SK-N-SH treated with all-trans-retinoic acid at 6 μM for 48 hours (cell line): ENCODE measurements around the gene ATOX1.

Experiments used
- ATAC-seq: fragments of 200-7000 bp; cut with Tn5 transposase; 3 replicates; pipeline ENCODE4 v1.9.1; 2020; ENCODE audit warnings: mild to moderate bottlenecking, moderate library complexity
- ARNTL ChIP-seq: fragments of 450-650 bp; formaldehyde crosslinking; IDR thresholded peaks from 2 replicates; pipeline ENCODE4 v1.5.0; 2020; ENCODE audit warnings: low read depth, mild to moderate bottlenecking, moderate library complexity, borderline replicate concordance
- BACH2 ChIP-seq: fragments of 250-450 bp; sonication (Bioruptor Pico); IDR thresholded peaks from 2 replicates; pipeline ENCODE4 v1.9.0; 2021; ENCODE audit warnings: mild to moderate bottlenecking, borderline replicate concordance
- CREB5 ChIP-seq: fragments of 250-450 bp; sonication (Bioruptor Pico); IDR thresholded peaks from 2 replicates; pipeline ENCODE4 v1.5.1; 2020; ENCODE audit warnings: low read depth, mild to moderate bottlenecking, moderate library complexity
- CSDC2 ChIP-seq: fragments of 250-450 bp; sonication (Bioruptor Pico); IDR thresholded peaks from 2 replicates; pipeline ENCODE4 v1.5.0; 2020; ENCODE audit warnings: mild to moderate bottlenecking, moderate library complexity
- CSRNP3 ChIP-seq: fragments of 250-450 bp; sonication (Bioruptor Pico); IDR thresholded peaks from 2 replicates; pipeline ENCODE4 v1.5.1; 2021; ENCODE audit warnings: mild to moderate bottlenecking, moderate library complexity
- ESRRG ChIP-seq: fragments of 250-450 bp; sonication (Bioruptor Pico); IDR thresholded peaks from 2 replicates; pipeline ENCODE4 v1.6.1; 2021; ENCODE audit warnings: mild to moderate bottlenecking
- GLIS3 ChIP-seq: fragments of 250-450 bp; sonication (Bioruptor Pico); IDR thresholded peaks from 2 replicates; pipeline ENCODE4 v1.5.0; 2020; ENCODE audit warnings: mild to moderate bottlenecking, moderate library complexity
- ISL1 ChIP-seq: fragments of 250-450 bp; sonication (Bioruptor Pico); IDR thresholded peaks from 2 replicates; pipeline ENCODE4 v2.1.2; 2022; ENCODE audit warnings: mild to moderate bottlenecking, moderate library complexity
- OSR1 ChIP-seq: fragments of 250-450 bp; sonication (Bioruptor Pico); IDR thresholded peaks from 2 replicates; pipeline ENCODE4 v1.8.0; 2022; ENCODE audit warnings: moderate library complexity, mild to moderate bottlenecking, inconsistent platforms
- PPARA ChIP-seq: fragments of 250-450 bp; sonication (Bioruptor Pico); IDR thresholded peaks from 2 replicates; pipeline ENCODE4 v1.5.0; 2020; ENCODE audit warnings: mild to moderate bottlenecking, borderline replicate concordance
- RARB ChIP-seq: fragments of 250-450 bp; sonication (Bioruptor Pico); IDR thresholded peaks from 2 replicates; pipeline ENCODE4 v1.8.0; 2021; ENCODE audit warnings: mild to moderate bottlenecking, moderate library complexity
- SNAI2 ChIP-seq: fragments of 250-450 bp; sonication (Bioruptor Pico); IDR thresholded peaks from 2 replicates; pipeline ENCODE4 v1.5.0; 2020; ENCODE audit warnings: mild to moderate bottlenecking, moderate library complexity
- TCF4 ChIP-seq: fragments of 250-450 bp; sonication (Bioruptor Pico); IDR thresholded peaks from 2 replicates; pipeline ENCODE4 v1.8.0; 2021; ENCODE audit warnings: mild to moderate bottlenecking, moderate library complexity, borderline replicate concordance
- ZC3H10 ChIP-seq: fragments of 250-450 bp; sonication (Bioruptor Pico); IDR thresholded peaks from 2 replicates; pipeline ENCODE4 v1.5.1; 2021; ENCODE audit warnings: mild to moderate bottlenecking, moderate library complexity
- ZFP3 ChIP-seq: fragments of 250-450 bp; sonication (Bioruptor Pico); IDR thresholded peaks from 2 replicates; pipeline ENCODE4 v1.5.0; 2020; ENCODE audit warnings: mild to moderate bottlenecking, moderate library complexity
- ZFP30 ChIP-seq: fragments of 450-650 bp; formaldehyde crosslinking; IDR thresholded peaks from 2 replicates; pipeline ENCODE4 v1.5.0; 2022; ENCODE audit warnings: mild to moderate bottlenecking, moderate library complexity
- ZNF565 ChIP-seq: fragments of 450-650 bp; formaldehyde crosslinking; conservative IDR thresholded peaks from 2 replicates; pipeline ENCODE4 v1.5.0; 2020; ENCODE audit warnings: low read depth, mild to moderate bottlenecking, moderate library complexity
- ZNF70 ChIP-seq: fragments of 450-650 bp; formaldehyde crosslinking; IDR thresholded peaks from 2 replicates; pipeline ENCODE4 v1.5.0; 2020; ENCODE audit warnings: mild to moderate bottlenecking, moderate library complexity
- ZNF8 ChIP-seq: fragments of 450-650 bp; formaldehyde crosslinking; IDR thresholded peaks from 2 replicates; pipeline ENCODE4 v1.5.0; 2020; ENCODE audit warnings: mild to moderate bottlenecking, moderate library complexity
- TF ChIP-seq, protein P1 (sequence below): fragments of 250-450 bp; sonication (Bioruptor Pico); IDR thresholded peaks from 2 replicates; pipeline ENCODE4 v1.5.0; 2020; ENCODE audit warnings: mild to moderate bottlenecking, moderate library complexity
- TF ChIP-seq, protein P2 (sequence below): fragments of 250-450 bp; sonication (Bioruptor Pico); IDR thresholded peaks from 2 replicates; pipeline ENCODE4 v1.8.0; 2021; ENCODE audit warnings: low read depth, mild to moderate bottlenecking, moderate library complexity, borderline replicate concordance
- TF ChIP-seq, protein P3 (sequence below): fragments of 250-450 bp; sonication (Bioruptor Pico); IDR thresholded peaks from 2 replicates; pipeline ENCODE4 v1.8.0; 2020; ENCODE audit warnings: mild to moderate bottlenecking, moderate library complexity, borderline replicate concordance

The ATOX1 gene

GRCh38 chr5:151770383-151771258 is 12.2 kb upstream of the ATOX1 start:
- peak; percentile 4 for ATAC-seq
- TF ChIP-seq, protein P1, sequence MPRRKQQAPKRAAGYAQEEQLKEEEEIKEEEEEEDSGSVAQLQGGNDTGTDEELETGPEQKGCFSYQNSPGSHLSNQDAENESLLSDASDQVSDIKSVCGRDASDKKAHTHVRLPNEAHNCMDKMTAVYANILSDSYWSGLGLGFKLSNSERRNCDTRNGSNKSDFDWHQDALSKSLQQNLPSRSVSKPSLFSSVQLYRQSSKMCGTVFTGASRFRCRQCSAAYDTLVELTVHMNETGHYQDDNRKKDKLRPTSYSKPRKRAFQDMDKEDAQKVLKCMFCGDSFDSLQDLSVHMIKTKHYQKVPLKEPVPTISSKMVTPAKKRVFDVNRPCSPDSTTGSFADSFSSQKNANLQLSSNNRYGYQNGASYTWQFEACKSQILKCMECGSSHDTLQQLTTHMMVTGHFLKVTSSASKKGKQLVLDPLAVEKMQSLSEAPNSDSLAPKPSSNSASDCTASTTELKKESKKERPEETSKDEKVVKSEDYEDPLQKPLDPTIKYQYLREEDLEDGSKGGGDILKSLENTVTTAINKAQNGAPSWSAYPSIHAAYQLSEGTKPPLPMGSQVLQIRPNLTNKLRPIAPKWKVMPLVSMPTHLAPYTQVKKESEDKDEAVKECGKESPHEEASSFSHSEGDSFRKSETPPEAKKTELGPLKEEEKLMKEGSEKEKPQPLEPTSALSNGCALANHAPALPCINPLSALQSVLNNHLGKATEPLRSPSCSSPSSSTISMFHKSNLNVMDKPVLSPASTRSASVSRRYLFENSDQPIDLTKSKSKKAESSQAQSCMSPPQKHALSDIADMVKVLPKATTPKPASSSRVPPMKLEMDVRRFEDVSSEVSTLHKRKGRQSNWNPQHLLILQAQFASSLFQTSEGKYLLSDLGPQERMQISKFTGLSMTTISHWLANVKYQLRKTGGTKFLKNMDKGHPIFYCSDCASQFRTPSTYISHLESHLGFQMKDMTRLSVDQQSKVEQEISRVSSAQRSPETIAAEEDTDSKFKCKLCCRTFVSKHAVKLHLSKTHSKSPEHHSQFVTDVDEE: no peak
- TF ChIP-seq CREB5 (CRISPR knock-in tag) (no peak), ARNTL (CRISPR knock-in tag) (no peak), ISL1 (CRISPR knock-in tag) (no peak), BACH2 (CRISPR knock-in tag) (no peak), SNAI2 (CRISPR knock-in tag) (no peak), CSRNP3 (no peak), ZNF8 (CRISPR knock-in tag) (no peak), PPARA (no peak), ZFP30 (CRISPR knock-in tag) (no peak; the same call in 1 of the 2 replicates), CSDC2 (CRISPR knock-in tag) (no peak), ZNF70 (no peak), ZNF565 (CRISPR knock-in tag) (no peak), TCF4 (no peak), ZC3H10 (CRISPR knock-in tag) (no peak), RARB (CRISPR knock-in tag) (no peak), OSR1 (no peak), ZFP3 (CRISPR knock-in tag) (no peak)
- TF ChIP-seq, protein P2, sequence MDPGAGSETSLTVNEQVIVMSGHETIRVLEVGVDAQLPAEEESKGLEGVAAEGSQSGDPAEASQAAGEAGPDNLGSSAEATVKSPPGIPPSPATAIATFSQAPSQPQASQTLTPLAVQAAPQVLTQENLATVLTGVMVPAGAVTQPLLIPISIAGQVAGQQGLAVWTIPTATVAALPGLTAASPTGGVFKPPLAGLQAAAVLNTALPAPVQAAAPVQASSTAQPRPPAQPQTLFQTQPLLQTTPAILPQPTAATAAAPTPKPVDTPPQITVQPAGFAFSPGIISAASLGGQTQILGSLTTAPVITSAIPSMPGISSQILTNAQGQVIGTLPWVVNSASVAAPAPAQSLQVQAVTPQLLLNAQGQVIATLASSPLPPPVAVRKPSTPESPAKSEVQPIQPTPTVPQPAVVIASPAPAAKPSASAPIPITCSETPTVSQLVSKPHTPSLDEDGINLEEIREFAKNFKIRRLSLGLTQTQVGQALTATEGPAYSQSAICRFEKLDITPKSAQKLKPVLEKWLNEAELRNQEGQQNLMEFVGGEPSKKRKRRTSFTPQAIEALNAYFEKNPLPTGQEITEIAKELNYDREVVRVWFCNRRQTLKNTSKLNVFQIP (CRISPR knock-in tag): no peak
- TF ChIP-seq, protein P3, sequence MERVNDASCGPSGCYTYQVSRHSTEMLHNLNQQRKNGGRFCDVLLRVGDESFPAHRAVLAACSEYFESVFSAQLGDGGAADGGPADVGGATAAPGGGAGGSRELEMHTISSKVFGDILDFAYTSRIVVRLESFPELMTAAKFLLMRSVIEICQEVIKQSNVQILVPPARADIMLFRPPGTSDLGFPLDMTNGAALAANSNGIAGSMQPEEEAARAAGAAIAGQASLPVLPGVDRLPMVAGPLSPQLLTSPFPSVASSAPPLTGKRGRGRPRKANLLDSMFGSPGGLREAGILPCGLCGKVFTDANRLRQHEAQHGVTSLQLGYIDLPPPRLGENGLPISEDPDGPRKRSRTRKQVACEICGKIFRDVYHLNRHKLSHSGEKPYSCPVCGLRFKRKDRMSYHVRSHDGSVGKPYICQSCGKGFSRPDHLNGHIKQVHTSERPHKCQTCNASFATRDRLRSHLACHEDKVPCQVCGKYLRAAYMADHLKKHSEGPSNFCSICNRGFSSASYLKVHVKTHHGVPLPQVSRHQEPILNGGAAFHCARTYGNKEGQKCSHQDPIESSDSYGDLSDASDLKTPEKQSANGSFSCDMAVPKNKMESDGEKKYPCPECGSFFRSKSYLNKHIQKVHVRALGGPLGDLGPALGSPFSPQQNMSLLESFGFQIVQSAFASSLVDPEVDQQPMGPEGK (CRISPR knock-in tag): no peak
- TF ChIP-seq, all 23 proteins: peak for 0

DNA sequence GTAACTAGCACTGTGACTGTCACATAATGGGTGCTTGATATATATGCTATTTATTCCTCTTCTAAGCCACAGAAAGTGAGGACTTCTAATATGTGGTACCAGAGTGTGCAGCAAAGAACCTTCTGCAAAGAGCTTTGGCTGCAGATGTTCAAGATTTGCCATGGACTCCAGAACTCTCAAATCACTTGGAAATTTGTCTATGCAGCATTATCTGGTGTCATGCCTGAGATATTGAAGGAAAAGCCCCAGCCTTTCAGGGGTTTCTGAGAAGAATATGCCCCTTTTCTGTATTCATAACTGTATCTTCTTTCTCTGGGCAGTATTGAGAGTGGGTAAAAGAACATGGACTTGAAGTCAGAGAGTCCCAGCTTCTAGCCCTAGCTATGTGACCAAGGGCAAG is 8.5 kb upstream of the ATOX1 start:
- no peak for ATAC-seq
- no peak for TF ChIP-seq ZNF8 (CRISPR knock-in tag)
- TF ChIP-seq ARNTL (CRISPR knock-in tag): no peak
- TF ChIP-seq ZFP30 (CRISPR knock-in tag): no peak
- no peak for TF ChIP-seq GLIS3 (CRISPR knock-in tag)
- TF ChIP-seq CSDC2 (CRISPR knock-in tag): no peak

GRCh38 chr5:151764801-151765200 is 6.4 kb upstream of the ATOX1 start:
- ATAC-seq: no peak
- TF ChIP-seq PPARA: no peak
- no peak for TF ChIP-seq BACH2 (CRISPR knock-in tag)
- no peak for TF ChIP-seq ZNF8 (CRISPR knock-in tag)
- TF ChIP-seq ZC3H10 (CRISPR knock-in tag): no peak
- no peak for TF ChIP-seq ZFP3 (CRISPR knock-in tag)
- no peak for TF ChIP-seq ESRRG (CRISPR knock-in tag)
- no peak for TF ChIP-seq ISL1 (CRISPR knock-in tag)
- no peak for TF ChIP-seq CSDC2 (CRISPR knock-in tag)
- TF ChIP-seq, protein P2 (CRISPR knock-in tag): no peak
- TF ChIP-seq RARB (CRISPR knock-in tag): no peak
- TF ChIP-seq GLIS3 (CRISPR knock-in tag): no peak
- no peak for TF ChIP-seq ARNTL (CRISPR knock-in tag)
- TF ChIP-seq SNAI2 (CRISPR knock-in tag): no peak
- TF ChIP-seq, protein P1: no peak
- no peak for TF ChIP-seq ZFP30 (CRISPR knock-in tag)
